Fibroblast of lung (primary cell): ENCODE data around the gene SLIT1. TPM values are rescaled to one million over a fixed set of nuclear protein-coding genes. Genes with fewer than 3 reads are reported as not detected.

Experiments used
- DNase-seq, 2 donors: peaks; one replicate each; pipeline versions ENCODE4 v3.0.0 to v3.0.0-alpha.2; 2010; ENCODE audit warnings: low read depth in 2 of 2
- H2AFZ ChIP-seq: 2 replicates; pipeline ENCODE4 v1.5.1; 2012; ENCODE audit warnings: low read length, control low read depth, inconsistent platforms
- H3K27ac ChIP-seq: 2 replicates; pipeline ENCODE4 v1.5.1; 2011; ENCODE audit warnings: low read length, control low read depth; ENCODE audit not compliant: insufficient read depth
- H3K27me3 ChIP-seq: 2 replicates; pipeline ENCODE4 v1.5.1; 2011; ENCODE audit warnings: mild to moderate bottlenecking, low read length; ENCODE audit not compliant: control insufficient read depth, insufficient read depth
- H3K36me3 ChIP-seq: 2 replicates; pipeline ENCODE4 v1.5.1; 2011; ENCODE audit warnings: low read length; ENCODE audit not compliant: control insufficient read depth, insufficient read depth
- H3K4me1 ChIP-seq: 2 replicates; pipeline ENCODE4 v1.5.1; 2011; ENCODE audit warnings: low read length; ENCODE audit not compliant: control insufficient read depth, insufficient read depth; ENCODE audit errors: extremely low read depth
- H3K4me2 ChIP-seq: 2 replicates; pipeline ENCODE4 v1.5.1; 2011; ENCODE audit warnings: low read length, control low read depth; ENCODE audit not compliant: insufficient read depth; ENCODE audit errors: extremely low read depth
- H3K4me3 ChIP-seq, 4 experiments: fragments of 200-600 bp in 1 of 4; sonication (generic) in 1 of 4; replicated peaks in 1 of 4; 2 replicates each; pipeline ENCODE4 v1.5.1; 2011 to 2016; ENCODE audit warnings: low read length in 4 of 4, low read depth in 3 of 4, mild to moderate bottlenecking in 3 of 4, control low read depth in 2 of 4, inconsistent platforms in 1 of 4, mixed read lengths in 1 of 4; ENCODE audit not compliant: insufficient read depth in 1 of 4; ENCODE audit errors: control extremely low read depth in 1 of 4
- H3K79me2 ChIP-seq: 2 replicates; pipeline ENCODE4 v1.5.1; 2012; ENCODE audit warnings: mild to moderate bottlenecking, low read length, inconsistent platforms; ENCODE audit not compliant: control insufficient read depth, insufficient read depth
- H3K9ac ChIP-seq: 2 replicates; pipeline ENCODE4 v1.5.1; 2011; ENCODE audit warnings: mild to moderate bottlenecking, low read length, control low read depth; ENCODE audit not compliant: insufficient read depth
- H3K9me3 ChIP-seq: 2 replicates; pipeline ENCODE4 v1.5.1; 2012; ENCODE audit warnings: low read depth, low read length; ENCODE audit not compliant: control insufficient read depth, insufficient read depth
- H4K20me1 ChIP-seq: 2 replicates; pipeline ENCODE4 v1.5.1; 2011; ENCODE audit warnings: low read length; ENCODE audit not compliant: control insufficient read depth, insufficient read depth; ENCODE audit errors: extremely low read depth
- EZH2 ChIP-seq: IDR thresholded peaks from 2 replicates; pipeline ENCODE4 v1.5.1; 2012; ENCODE audit warnings: low read length, control low read depth, mild to moderate bottlenecking; ENCODE audit errors: missing control alignments
- polyA plus RNA-seq, 2 donors: library from polyadenylated mRNA; depleted of rRNA in 1 of 2; stranded (reverse) in 1 of 2; unstranded in 1 of 2; fragments of >200 nt; gene quantifications; 2 replicates each; pipeline ENCODE4 v1.2.1, GENCODE V29; 2011 to 2012; ENCODE audit warnings: missing spikeins in 1 of 2
- total RNA-seq: library from RNA; depleted of rRNA; stranded (reverse); fragments of >200 nt; gene quantifications from 2 replicates; pipeline ENCODE4 v1.2.1, GENCODE V29; 2014
- TF ChIP-seq, protein P1 (sequence below), 2 donors: IDR thresholded peaks in 1 of 2; conservative IDR thresholded peaks in 1 of 2; 1 replicate in 1 of 2; 2 replicates in 1 of 2; pipeline ENCODE4 v1.5.1; 2011 to 2012; ENCODE audit warnings: low read length in 2 of 2, control low read depth in 1 of 2, inconsistent platforms in 1 of 2, low read depth in 1 of 2, mild to moderate bottlenecking in 1 of 2

SLIT1 gene
- total and polyA plus RNA-seq, 2 donors (not counting 1 experiment from before 2014, with no cell fraction given), result 0.02 to 0.17 TPM

GRCh38 chr10:97121041-97121440 lies 64.7 kb downstream of the SLIT1 start:
- Histone ChIP-seq H3K9me3 (no peaks in the 10 kb centered on the region), H3K4me3 (no peak overlapping the region), H3K36me3 (no peaks in the 10 kb centered on the region), H3K27ac (no peak overlapping the region), H2AFZ (no peak overlapping the region), H3K27me3 (peaks cover 15% of the 10 kb centered on the region), H3K4me1 (no peaks in the 10 kb centered on the region), H3K9ac (no peak overlapping the region), H3K79me2 (no peaks in the 10 kb centered on the region), H3K4me2 (no peak overlapping the region), H4K20me1 (no peaks in the 10 kb centered on the region)
- TF ChIP-seq EZH2, result no peak
- TF ChIP-seq, protein P1, sequence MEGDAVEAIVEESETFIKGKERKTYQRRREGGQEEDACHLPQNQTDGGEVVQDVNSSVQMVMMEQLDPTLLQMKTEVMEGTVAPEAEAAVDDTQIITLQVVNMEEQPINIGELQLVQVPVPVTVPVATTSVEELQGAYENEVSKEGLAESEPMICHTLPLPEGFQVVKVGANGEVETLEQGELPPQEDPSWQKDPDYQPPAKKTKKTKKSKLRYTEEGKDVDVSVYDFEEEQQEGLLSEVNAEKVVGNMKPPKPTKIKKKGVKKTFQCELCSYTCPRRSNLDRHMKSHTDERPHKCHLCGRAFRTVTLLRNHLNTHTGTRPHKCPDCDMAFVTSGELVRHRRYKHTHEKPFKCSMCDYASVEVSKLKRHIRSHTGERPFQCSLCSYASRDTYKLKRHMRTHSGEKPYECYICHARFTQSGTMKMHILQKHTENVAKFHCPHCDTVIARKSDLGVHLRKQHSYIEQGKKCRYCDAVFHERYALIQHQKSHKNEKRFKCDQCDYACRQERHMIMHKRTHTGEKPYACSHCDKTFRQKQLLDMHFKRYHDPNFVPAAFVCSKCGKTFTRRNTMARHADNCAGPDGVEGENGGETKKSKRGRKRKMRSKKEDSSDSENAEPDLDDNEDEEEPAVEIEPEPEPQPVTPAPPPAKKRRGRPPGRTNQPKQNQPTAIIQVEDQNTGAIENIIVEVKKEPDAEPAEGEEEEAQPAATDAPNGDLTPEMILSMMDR (conservative IDR thresholded peaks at IDR 0.05 in 1 of 2, IDR thresholded peaks at IDR 0.05 in 1 of 2; ENCODE audit: low read depth in 1 of 2, low read length in 2 of 2), result no peak
- no peak for DNase-seq

DNA sequence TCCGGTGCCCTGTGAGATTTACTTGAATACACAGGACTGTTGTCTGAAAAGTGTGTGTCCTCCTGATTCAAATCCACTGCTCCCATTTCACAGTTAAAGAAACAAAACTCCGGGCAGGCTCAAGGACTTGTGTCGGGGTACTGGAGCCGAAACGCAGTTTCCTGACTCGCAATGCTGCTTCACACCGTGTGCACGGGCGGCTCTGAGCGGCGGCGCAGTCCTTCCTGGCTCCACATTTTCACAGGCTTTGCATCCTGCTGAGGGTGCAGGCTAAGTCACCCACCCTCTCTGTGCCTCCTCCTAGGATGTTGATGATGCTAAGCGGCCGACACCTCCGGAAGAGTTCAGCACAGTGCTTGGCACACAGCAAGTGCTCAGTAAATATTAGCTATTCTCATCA lies 65.4 kb downstream of the SLIT1 start:
- Histone ChIP-seq H3K36me3 (no peaks in the 10 kb centered on the region), H3K4me3 (no peak overlapping the region), H3K4me2 (no peak overlapping the region), H3K4me1 (no peaks in the 10 kb centered on the region), H4K20me1 (no peaks in the 10 kb centered on the region), H2AFZ (no peak overlapping the region), H3K9ac (no peak overlapping the region), H3K27ac (no peak overlapping the region), H3K9me3 (no peaks in the 10 kb centered on the region), H3K79me2 (no peaks in the 10 kb centered on the region), H3K27me3 (peaks cover 15% of the 10 kb centered on the region)
- DNase-seq, result no peak
- no peak for TF ChIP-seq EZH2
- TF ChIP-seq, protein P1 (conservative IDR thresholded peaks at IDR 0.05 in 1 of 2, IDR thresholded peaks at IDR 0.05 in 1 of 2; ENCODE audit: low read depth in 1 of 2, low read length in 2 of 2), result no peak

DNA sequence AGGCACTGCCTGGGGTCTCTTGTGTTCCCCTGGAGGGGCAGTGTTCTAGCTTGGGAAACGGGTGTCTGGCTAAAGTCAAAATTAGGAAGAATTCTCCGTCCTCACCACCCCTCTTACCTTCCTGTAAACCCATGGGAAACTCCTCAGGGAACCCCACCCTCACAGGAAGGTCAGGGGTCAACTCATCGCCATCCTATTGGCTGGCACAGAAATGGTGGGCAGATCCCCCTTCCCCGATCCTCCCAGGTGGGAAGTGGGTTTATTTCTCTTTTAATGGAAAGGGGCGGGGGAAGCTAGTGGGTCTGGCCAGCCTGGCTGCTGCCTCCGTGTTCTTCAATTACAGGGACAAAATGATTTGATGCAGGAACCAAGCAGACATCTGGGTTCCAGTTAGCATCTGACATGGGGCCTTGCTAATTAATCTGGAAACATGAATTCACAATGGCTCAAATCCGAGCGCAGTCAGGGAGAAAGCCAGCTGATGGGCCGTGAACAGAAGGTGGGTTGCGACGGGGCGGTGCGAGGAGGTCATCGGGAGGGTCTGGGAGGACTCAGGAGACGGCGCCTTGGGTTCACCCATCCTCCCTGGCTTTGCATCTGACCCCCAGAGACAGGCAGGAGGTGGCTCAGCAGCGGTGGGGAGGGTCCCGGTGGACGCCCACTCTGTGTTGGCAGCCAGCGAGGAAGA lies 66.6 kb downstream of the SLIT1 start:
- Histone ChIP-seq H3K4me3 (no peak overlapping the region), H3K27me3 (peaks cover 13% of the 10 kb centered on the region), H3K4me1 (no peaks in the 10 kb centered on the region), H3K9me3 (no peaks in the 10 kb centered on the region), H3K36me3 (no peaks in the 10 kb centered on the region), H3K79me2 (no peaks in the 10 kb centered on the region), H4K20me1 (no peaks in the 10 kb centered on the region), H3K27ac (no peak overlapping the region), H3K9ac (no peak overlapping the region), H3K4me2 (no peak overlapping the region), H2AFZ (no peak overlapping the region)
- no peak for DNase-seq
- no peak for TF ChIP-seq EZH2
- TF ChIP-seq, protein P1 (conservative IDR thresholded peaks at IDR 0.05 in 1 of 2, IDR thresholded peaks at IDR 0.05 in 1 of 2; ENCODE audit: low read depth in 1 of 2, low read length in 2 of 2), result no peak
